ENCODE data around the gene SLC1A3.
"Not testable (repeated sequence)": the region's sequence is repeated elsewhere in the genome, so short reads cannot be mapped to it uniquely, and the experiment has no call there.

SLC1A3 gene

GRCh38 chr5:36643162-36643561 lies 36.8 kb downstream of the SLC1A3 start:
- no peak for DNase-seq
- H3K27ac ChIP-seq, result no peak overlapping the region
- no peaks in the 10 kb centered on the region for H3K27me3 ChIP-seq (replicated peaks)
- in situ Hi-C loops (cut with HindIII; ENCODE audit: low pct_ligation_motif_present, low sequenced_read_pairs), result no loop called here
- H3K36me3 ChIP-seq (replicated peaks), result no peaks in the 10 kb centered on the region
- TF ChIP-seq, protein P1, sequence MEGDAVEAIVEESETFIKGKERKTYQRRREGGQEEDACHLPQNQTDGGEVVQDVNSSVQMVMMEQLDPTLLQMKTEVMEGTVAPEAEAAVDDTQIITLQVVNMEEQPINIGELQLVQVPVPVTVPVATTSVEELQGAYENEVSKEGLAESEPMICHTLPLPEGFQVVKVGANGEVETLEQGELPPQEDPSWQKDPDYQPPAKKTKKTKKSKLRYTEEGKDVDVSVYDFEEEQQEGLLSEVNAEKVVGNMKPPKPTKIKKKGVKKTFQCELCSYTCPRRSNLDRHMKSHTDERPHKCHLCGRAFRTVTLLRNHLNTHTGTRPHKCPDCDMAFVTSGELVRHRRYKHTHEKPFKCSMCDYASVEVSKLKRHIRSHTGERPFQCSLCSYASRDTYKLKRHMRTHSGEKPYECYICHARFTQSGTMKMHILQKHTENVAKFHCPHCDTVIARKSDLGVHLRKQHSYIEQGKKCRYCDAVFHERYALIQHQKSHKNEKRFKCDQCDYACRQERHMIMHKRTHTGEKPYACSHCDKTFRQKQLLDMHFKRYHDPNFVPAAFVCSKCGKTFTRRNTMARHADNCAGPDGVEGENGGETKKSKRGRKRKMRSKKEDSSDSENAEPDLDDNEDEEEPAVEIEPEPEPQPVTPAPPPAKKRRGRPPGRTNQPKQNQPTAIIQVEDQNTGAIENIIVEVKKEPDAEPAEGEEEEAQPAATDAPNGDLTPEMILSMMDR (IDR thresholded peaks at IDR 0.05; ENCODE audit: low read depth, low read length, missing control alignments), result no peak
- H3K4me3 ChIP-seq (ENCODE audit: low read depth, low read length), result no peak overlapping the region

DNA sequence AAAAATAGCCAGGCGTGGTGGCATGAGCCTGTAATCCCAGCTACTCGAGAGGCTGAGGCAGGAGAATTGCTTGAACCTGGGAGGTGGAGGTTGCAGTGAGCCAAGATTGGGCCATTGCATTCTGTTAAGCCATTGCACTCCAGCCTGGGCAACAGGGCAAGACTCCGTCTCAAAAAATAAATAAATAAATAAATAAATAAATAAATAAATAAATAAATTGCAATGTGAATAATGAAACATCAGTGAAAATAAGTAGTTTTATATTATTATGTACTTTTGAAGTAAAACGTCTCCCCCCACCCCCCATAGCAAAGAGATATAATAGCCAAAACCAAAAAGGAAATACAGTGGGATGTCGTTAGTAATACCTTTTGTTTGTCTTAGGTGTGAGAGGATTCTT lies 37.4 kb downstream of the SLC1A3 start:
- H3K4me3 ChIP-seq (ENCODE audit: low read depth, low read length); H3K27ac ChIP-seq; H3K27me3 ChIP-seq (replicated peaks); DNase-seq; in situ Hi-C loops (cut with HindIII; ENCODE audit: low pct_ligation_motif_present, low sequenced_read_pairs); H3K36me3 ChIP-seq (replicated peaks): not testable (repeated sequence)

GRCh38 chr5:36644727-36645126 lies 38.3 kb downstream of the SLC1A3 start:
- Histone ChIP-seq H3K27ac (no peak overlapping the region), H3K4me3 (ENCODE audit: low read depth, low read length) (no peak overlapping the region), H3K36me3 (replicated peaks) (no peaks in the 10 kb centered on the region), H3K27me3 (replicated peaks) (no peaks in the 10 kb centered on the region)
- DNase-seq, result no peak
- in situ Hi-C loops (cut with HindIII; ENCODE audit: low pct_ligation_motif_present, low sequenced_read_pairs), result no loop called here
- TF ChIP-seq, protein P1 (IDR thresholded peaks at IDR 0.05; ENCODE audit: low read depth, low read length, missing control alignments), result no peak

- Histone ChIP-seq H3K36me3 (replicated peaks) (no peaks in the 10 kb centered on the region), H3K27ac (no peak overlapping the region), H3K27me3 (replicated peaks) (no peaks in the 10 kb centered on the region), H3K4me3 (ENCODE audit: low read depth, low read length) (no peak overlapping the region)
- in situ Hi-C loops (cut with HindIII; ENCODE audit: low pct_ligation_motif_present, low sequenced_read_pairs), result no loop called here
- TF ChIP-seq, protein P1 (IDR thresholded peaks at IDR 0.05; ENCODE audit: low read depth, low read length, missing control alignments), result no peak
- no peak for DNase-seq
These were observed 39.7 kb downstream of the SLC1A3 start for GRCh38 chr5:36646100-36646499.

- TF ChIP-seq, protein P1 (IDR thresholded peaks at IDR 0.05; ENCODE audit: low read depth, low read length, missing control alignments), result no peak
- no peak for DNase-seq
- in situ Hi-C loops (cut with HindIII; ENCODE audit: low pct_ligation_motif_present, low sequenced_read_pairs), result no loop called here
- no peak overlapping the region for H3K4me3 ChIP-seq (ENCODE audit: low read depth, low read length)
- H3K27ac ChIP-seq, result no peak overlapping the region
- H3K36me3 ChIP-seq (replicated peaks), result no peaks in the 10 kb centered on the region
- H3K27me3 ChIP-seq (replicated peaks), result no peaks in the 10 kb centered on the region
These were observed 40.2 kb downstream of the SLC1A3 start for GRCh38 chr5:36646507-36647023.

DNA sequence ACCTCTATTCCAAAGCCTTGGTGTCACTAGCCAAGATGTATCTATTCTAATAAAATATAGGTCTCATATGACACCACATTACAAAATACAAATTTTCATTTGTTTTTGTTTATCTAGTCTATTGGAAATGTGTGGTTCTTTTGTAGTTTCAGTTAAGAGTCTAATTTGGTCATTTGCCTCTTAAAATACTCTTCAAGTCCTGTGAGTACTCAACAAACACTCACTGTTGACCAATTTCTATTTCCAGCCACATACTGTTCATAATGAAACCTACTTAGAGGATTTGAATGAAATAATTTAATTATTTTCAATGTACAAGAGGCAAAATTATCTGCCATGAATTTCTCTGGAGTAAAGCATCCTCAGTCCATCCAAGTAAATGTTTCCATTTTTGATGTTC lies 40.6 kb downstream of the SLC1A3 start:
- Histone ChIP-seq H3K4me3 (ENCODE audit: low read depth, low read length) (no peak overlapping the region), H3K27ac (no peak overlapping the region), H3K27me3 (replicated peaks) (no peaks in the 10 kb centered on the region), H3K36me3 (replicated peaks) (no peaks in the 10 kb centered on the region)
- DNase-seq, result no peak
- in situ Hi-C loops (cut with HindIII; ENCODE audit: low pct_ligation_motif_present, low sequenced_read_pairs), result no loop called here
- TF ChIP-seq, protein P1 (IDR thresholded peaks at IDR 0.05; ENCODE audit: low read depth, low read length, missing control alignments), result no peak

All from brain microvascular endothelial cell (primary cell).